GM12875 (cell line): ENCODE measurements around the gene ACSBG1.

ENCODE experiments used
- H3K4me3 ChIP-seq: one replicate; pipeline ENCODE4 v1.5.1; 2011; ENCODE audit warnings: low read depth, low read length, control low read depth
- CTCF ChIP-seq: IDR thresholded peaks from 2 replicates; pipeline ENCODE4 v1.5.1; 2011; ENCODE audit warnings: low read depth, mild to moderate bottlenecking, control low read depth, inconsistent platforms, low read length, moderate library complexity, borderline replicate concordance; ENCODE audit not compliant: insufficient read depth

ACSBG1 gene

GRCh38 chr15:78192826-78193594 lies 41.4 kb downstream of the ACSBG1 start:
- H3K4me3 ChIP-seq = no peak overlapping the region
- no peak for TF ChIP-seq CTCF

GRCh38 chr15:78182821-78183220 lies 51.5 kb downstream of the ACSBG1 start:
- TF ChIP-seq CTCF = no peak
- H3K4me3 ChIP-seq = no peak overlapping the region

- TF ChIP-seq CTCF = no peak
Measured at GRCh38 chr15:78182336-78182700, 52.0 kb downstream of the ACSBG1 start.

GRCh38 chr15:78179906-78180305 lies 54.5 kb downstream of the ACSBG1 start:
- TF ChIP-seq CTCF = no peak

More at GRCh38 chr15:78182336-78182700, 52.0 kb downstream of the ACSBG1 start:
- no peak overlapping the region for H3K4me3 ChIP-seq

GRCh38 chr15:78179286-78179840 lies 55.0 kb downstream of the ACSBG1 start:
- no peak overlapping the region for H3K4me3 ChIP-seq
- no peak for TF ChIP-seq CTCF

More at GRCh38 chr15:78179906-78180305, 54.5 kb downstream of the ACSBG1 start:
- H3K4me3 ChIP-seq = no peak overlapping the region

GRCh38 chr15:78178064-78178463 lies 56.3 kb downstream of the ACSBG1 start:
- no peak overlapping the region for H3K4me3 ChIP-seq
- TF ChIP-seq CTCF = no peak

GRCh38 chr15:78177447-78177873 lies 56.9 kb downstream of the ACSBG1 start:
- H3K4me3 ChIP-seq = no peak overlapping the region
- TF ChIP-seq CTCF = peak; percentile 85
